A673 (cell line): Measurements from ENCODE around the gene CFAP157. TPM values are rescaled to one million over a fixed set of nuclear protein-coding genes. Genes with fewer than 3 reads are reported as not detected.

Source experiments
- BruUV-seq: library from RNA; stranded (reverse); fragments of 400-500 nt; replicated peaks from 2 replicates; lab custom pipeline; 2021; lab: Mats Ljungman, UMichigan
- CTCF ChIA-PET: fragments of 300-600 bp; sonication (Branson Sonifier 250); formaldehyde crosslinking; loops from one replicate; lab custom pipeline; 2022; ENCODE audit warnings: antibody characterized with exemption; lab: Charles Lee
- POLR2A ChIA-PET: fragments of 300-600 bp; sonication (Branson Sonifier 250); formaldehyde crosslinking; loops from one replicate; lab custom pipeline; 2022; ENCODE audit warnings: antibody characterized with exemption; ENCODE audit not compliant: low non-redundant PET; lab: Charles Lee
- DNase-seq: peaks from one replicate; pipeline ENCODE4 v3.0.0-alpha.2; 2015; ENCODE audit warnings: low spot score
- H3K27ac ChIP-seq: fragments of 200-600 bp; sonication (generic); 2 replicates; pipeline ENCODE4 v1.5.1; 2016; ENCODE audit warnings: mixed run types, low read depth, mild to moderate bottlenecking, mixed read lengths, antibody characterized with exemption, low read length; ENCODE audit not compliant: poor library complexity, severe bottlenecking
- H3K27me3 ChIP-seq: fragments of 200-600 bp; sonication (generic); replicated peaks from 2 replicates; pipeline ENCODE4 v1.6.1; 2017; ENCODE audit warnings: mixed run types, low read depth, mild to moderate bottlenecking, mixed read lengths, antibody characterized with exemption, low read length; ENCODE audit not compliant: insufficient read depth, poor library complexity
- H3K36me3 ChIP-seq: fragments of 200-600 bp; sonication (generic); 2 replicates; pipeline ENCODE4 v1.6.1; 2016; ENCODE audit warnings: mixed run types, mild to moderate bottlenecking, mixed read lengths, antibody characterized with exemption, low read length; ENCODE audit not compliant: insufficient read depth, poor library complexity, severe bottlenecking
- H3K4me1 ChIP-seq: fragments of 200-600 bp; sonication (generic); 2 replicates; pipeline ENCODE4 v1.6.1; 2017; ENCODE audit warnings: mixed run types, mild to moderate bottlenecking, mixed read lengths, antibody characterized with exemption, low read length; ENCODE audit not compliant: insufficient read depth, poor library complexity, severe bottlenecking
- H3K4me3 ChIP-seq: fragments of 200-600 bp; sonication (generic); 2 replicates; pipeline ENCODE4 v1.5.1; 2016; ENCODE audit warnings: low read depth, mixed run types, mild to moderate bottlenecking, mixed read lengths, low read length; ENCODE audit not compliant: poor library complexity, severe bottlenecking
- H3K9me3 ChIP-seq: fragments of 200-600 bp; sonication (generic); 2 replicates; pipeline ENCODE4 v1.6.1; 2016; ENCODE audit warnings: mixed run types, low read depth, mild to moderate bottlenecking, mixed read lengths, antibody characterized with exemption, low read length; ENCODE audit not compliant: poor library complexity, severe bottlenecking
- EZH2 ChIP-seq: fragments of 200-600 bp; sonication (generic); IDR thresholded peaks from 2 replicates; pipeline ENCODE4 v1.6.1; 2017; ENCODE audit warnings: borderline replicate concordance, low read depth, mild to moderate bottlenecking, mixed read lengths, antibody characterized with exemption, low read length; ENCODE audit not compliant: poor library complexity, severe bottlenecking
- intact Hi-C: fragments of 100-400 bp; cut with micrococcal nuclease; formaldehyde crosslinking; loops from one replicate; pipeline ENCODE4 v1.10.0; 2022; ENCODE audit not compliant: unreplicated experiment
- total RNA-seq: library from RNA; stranded (reverse); gene quantifications from 2 replicates; pipeline ENCODE4 v1.2.3, GENCODE V29; 2021
- TF ChIP-seq, protein P1 (sequence below): fragments of 300-800, 200-600 bp; sonication (generic); conservative IDR thresholded peaks from 2 replicates; pipeline ENCODE4 v1.5.1; 2017; ENCODE audit warnings: low read depth, mild to moderate bottlenecking, antibody characterized with exemption, low read length, moderate library complexity, mixed read lengths

CFAP157 gene
- total RNA-seq, 1 experiment from 2014 or later: not detected

DNA sequence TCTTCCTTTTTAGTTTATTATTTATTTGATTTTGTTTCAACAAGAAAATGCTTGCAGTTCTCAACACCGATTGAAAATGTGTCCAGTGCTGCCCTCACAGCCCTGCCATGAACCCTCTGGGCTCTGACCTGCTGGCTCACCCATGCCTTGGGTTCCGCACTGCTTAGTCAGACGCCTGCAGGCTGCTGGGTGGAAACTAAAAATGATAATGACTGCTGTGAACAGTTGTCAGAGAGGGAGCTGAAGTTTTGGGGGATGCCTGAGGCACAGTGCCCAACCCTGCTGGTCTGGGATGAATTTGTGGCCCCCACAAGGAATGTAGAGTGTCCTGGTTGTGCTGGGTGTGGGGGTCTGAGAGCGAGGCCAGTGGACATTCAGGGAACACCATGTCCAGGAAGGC, 22.2 kb upstream of the CFAP157 start:
- no peaks in the 10 kb centered on the region for H3K4me1 ChIP-seq
- H3K4me3 ChIP-seq: no peak overlapping the region
- no peaks in the 10 kb centered on the region for H3K27me3 ChIP-seq
- intact Hi-C loops: no loop called here
- H3K27ac ChIP-seq: no peak overlapping the region
- DNase-seq: no peak
- ChIA-PET CTCF (no interaction called here), POLR2A (no interaction called here)
- no peaks in the 10 kb centered on the region for H3K9me3 ChIP-seq
- no peaks in the 10 kb centered on the region for H3K36me3 ChIP-seq
- TF ChIP-seq, protein P1, sequence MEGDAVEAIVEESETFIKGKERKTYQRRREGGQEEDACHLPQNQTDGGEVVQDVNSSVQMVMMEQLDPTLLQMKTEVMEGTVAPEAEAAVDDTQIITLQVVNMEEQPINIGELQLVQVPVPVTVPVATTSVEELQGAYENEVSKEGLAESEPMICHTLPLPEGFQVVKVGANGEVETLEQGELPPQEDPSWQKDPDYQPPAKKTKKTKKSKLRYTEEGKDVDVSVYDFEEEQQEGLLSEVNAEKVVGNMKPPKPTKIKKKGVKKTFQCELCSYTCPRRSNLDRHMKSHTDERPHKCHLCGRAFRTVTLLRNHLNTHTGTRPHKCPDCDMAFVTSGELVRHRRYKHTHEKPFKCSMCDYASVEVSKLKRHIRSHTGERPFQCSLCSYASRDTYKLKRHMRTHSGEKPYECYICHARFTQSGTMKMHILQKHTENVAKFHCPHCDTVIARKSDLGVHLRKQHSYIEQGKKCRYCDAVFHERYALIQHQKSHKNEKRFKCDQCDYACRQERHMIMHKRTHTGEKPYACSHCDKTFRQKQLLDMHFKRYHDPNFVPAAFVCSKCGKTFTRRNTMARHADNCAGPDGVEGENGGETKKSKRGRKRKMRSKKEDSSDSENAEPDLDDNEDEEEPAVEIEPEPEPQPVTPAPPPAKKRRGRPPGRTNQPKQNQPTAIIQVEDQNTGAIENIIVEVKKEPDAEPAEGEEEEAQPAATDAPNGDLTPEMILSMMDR: no peak
- no peak for TF ChIP-seq EZH2
- no TSS peak for BruUV-seq

DNA sequence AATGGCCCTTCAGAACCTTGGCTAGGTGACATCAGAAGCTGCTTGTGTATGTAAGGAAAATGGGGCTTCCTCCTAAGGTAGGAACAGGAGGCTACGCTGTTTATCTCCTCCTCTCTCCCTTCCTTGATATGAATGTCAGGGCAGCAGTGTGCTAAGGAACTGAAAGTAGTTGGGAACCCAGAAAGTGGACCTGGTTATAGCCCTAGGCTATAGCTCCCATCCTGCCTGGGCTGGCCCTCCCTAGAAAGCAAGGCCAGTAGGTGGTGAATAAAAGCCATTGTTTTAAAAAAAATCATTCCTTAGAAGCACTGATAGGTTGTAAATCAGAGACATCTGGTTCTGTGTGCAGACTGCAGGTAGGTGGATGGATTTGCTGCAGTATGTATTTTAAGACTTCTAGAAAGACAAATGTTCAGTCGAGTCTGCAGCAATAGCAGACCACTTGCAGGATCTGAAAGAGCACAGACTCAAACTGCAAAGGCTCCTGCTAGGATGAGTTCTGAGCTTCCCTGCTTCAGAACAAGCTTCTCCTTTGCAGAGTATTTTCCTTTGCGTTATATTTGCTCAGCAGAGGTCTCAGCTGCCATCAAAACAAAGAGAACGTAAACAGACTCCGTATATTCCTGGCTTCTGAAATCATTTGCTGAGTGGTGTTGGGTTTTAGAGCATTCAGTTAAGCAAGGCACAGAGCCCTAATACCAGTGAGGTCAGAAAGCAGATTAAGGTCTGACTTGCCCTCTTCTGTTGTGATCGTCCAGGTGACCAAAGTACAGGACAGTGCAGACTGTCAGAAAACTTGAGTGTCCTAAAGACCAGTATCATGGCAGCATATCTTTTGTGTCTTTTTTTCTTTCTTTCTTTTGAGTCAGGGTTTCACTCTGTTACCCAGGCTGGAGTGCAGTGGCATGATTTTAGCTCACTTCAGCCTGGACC, 20.1 kb upstream of the CFAP157 start:
- ChIA-PET CTCF (no interaction called here), POLR2A (no interaction called here)
- intact Hi-C loops: no loop called here
- Histone ChIP-seq H3K27me3 (no peaks in the 10 kb centered on the region), H3K4me3 (no peak overlapping the region), H3K9me3 (no peaks in the 10 kb centered on the region), H3K4me1 (no peaks in the 10 kb centered on the region), H3K27ac (no peak overlapping the region), H3K36me3 (no peaks in the 10 kb centered on the region)
- no TSS peak for BruUV-seq
- DNase-seq: no peak
- TF ChIP-seq, protein P1: no peak
- TF ChIP-seq EZH2: no peak

DNA sequence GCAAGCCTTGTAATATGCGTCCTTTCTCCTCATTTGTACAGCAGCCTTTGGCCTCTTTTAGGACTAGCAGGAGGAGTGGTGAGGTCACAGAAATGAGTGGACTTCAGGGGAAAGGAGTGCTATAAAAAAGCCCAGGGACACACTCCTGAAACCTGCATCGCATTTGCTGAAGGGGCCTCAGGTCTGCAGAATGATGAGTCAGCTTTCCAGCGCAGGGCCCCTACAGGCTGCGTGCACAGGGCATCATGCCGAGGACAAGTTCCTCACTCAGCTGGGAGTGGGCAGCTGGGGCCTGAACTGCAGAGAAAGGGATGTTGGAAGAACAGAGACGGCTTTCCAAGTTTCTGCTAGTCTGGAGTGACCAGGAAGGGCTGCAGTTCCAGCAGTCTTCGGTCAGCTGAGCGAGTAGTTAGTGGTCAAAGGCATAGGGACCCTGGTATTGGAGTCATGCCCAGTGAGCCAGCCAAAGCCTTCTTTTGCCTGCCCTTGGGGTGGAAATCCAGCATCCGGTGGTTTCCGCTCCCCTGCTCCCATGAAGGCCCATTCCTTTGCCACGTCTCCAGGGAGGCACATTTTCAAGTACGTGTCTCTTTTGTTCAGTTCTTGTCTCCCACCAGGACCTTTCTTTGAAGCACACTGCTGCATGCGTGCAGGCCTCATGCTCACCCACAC, 17.3 kb upstream of the CFAP157 start:
- Histone ChIP-seq H3K27me3 (no peaks in the 10 kb centered on the region), H3K4me1 (no peaks in the 10 kb centered on the region), H3K4me3 (no peak overlapping the region), H3K36me3 (no peaks in the 10 kb centered on the region), H3K27ac (no peak overlapping the region), H3K9me3 (no peaks in the 10 kb centered on the region)
- no peak for DNase-seq
- intact Hi-C loops: no loop called here
- BruUV-seq: no TSS peak
- ChIA-PET CTCF (no interaction called here), POLR2A (no interaction called here)
- TF ChIP-seq, protein P1: no peak
- TF ChIP-seq EZH2: no peak
